HepG2 (cell line): Measurements from ENCODE around the gene WAS. TPM values are rescaled to one million over a fixed set of nuclear protein-coding genes. Genes with fewer than 3 reads are reported as not detected.

Experiments used
- ATF1 ChIP-seq: IDR thresholded peaks from 2 replicates; pipeline ENCODE4 v1.6.1; 2016; ENCODE audit warnings: mild to moderate bottlenecking, control low read depth
- CREB1 ChIP-seq, 2 experiments: fragments of 450-650 bp in 1 of 2; IDR thresholded peaks; 2 replicates each; pipeline ENCODE4 v1.6.1; 2016 to 2017; ENCODE audit warnings: control low read depth in 1 of 2, mild to moderate bottlenecking in 1 of 2, missing compliant biosample characterization in 1 of 2, missing genetic modification characterization in 1 of 2
- GATAD2A ChIP-seq: IDR thresholded peaks from 2 replicates; pipeline ENCODE4 v1.6.1; 2016
- HOXA3 ChIP-seq: sonication (generic); formaldehyde crosslinking; IDR thresholded peaks from 2 replicates; pipeline ENCODE4 v1.5.0; 2020; ENCODE audit warnings: missing genetic modification reagents
- LCORL ChIP-seq, 2 experiments: fragments of 450-650 bp in 1 of 2; sonication (generic) in 1 of 2; formaldehyde crosslinking in 1 of 2; IDR thresholded peaks; 2 replicates each; pipeline versions ENCODE4 v1.5.0 to v1.6.1; 2017 to 2020; ENCODE audit warnings: antibody characterized with exemption in 1 of 2, missing genetic modification reagents in 1 of 2
- MAZ ChIP-seq, 2 experiments: sonication (generic) in 1 of 2; formaldehyde crosslinking in 1 of 2; IDR thresholded peaks; 2 replicates each; pipeline versions ENCODE4 v1.5.0 to v1.6.1; 2012 to 2020; ENCODE audit warnings: low read depth in 2 of 2, mild to moderate bottlenecking in 2 of 2, borderline replicate concordance in 1 of 2, improper control_type of control experiment in 1 of 2, low read length in 1 of 2, missing genetic modification reagents in 1 of 2, moderate library complexity in 1 of 2
- SALL1 ChIP-seq: sonication (generic); formaldehyde crosslinking; IDR thresholded peaks from 2 replicates; pipeline ENCODE4 v1.8.0; 2022; ENCODE audit warnings: mild to moderate bottlenecking, missing genetic modification reagents
- SOX13 ChIP-seq, 3 experiments: fragments of 450-650 bp in 1 of 3; sonication (generic) in 1 of 3; formaldehyde crosslinking in 1 of 3; IDR thresholded peaks in 2 of 3; conservative IDR thresholded peaks in 1 of 3; 2 replicates each; pipeline versions ENCODE4 v1.5.0 to v1.6.1; 2016 to 2020; ENCODE audit warnings: antibody characterized with exemption in 1 of 3, mild to moderate bottlenecking in 1 of 3, missing compliant biosample characterization in 1 of 3, missing genetic modification reagents in 1 of 3, moderate library complexity in 1 of 3
- SRY ChIP-seq: sonication (generic); formaldehyde crosslinking; IDR thresholded peaks from 2 replicates; pipeline ENCODE4 v1.8.0; 2022; ENCODE audit warnings: mild to moderate bottlenecking, missing genetic modification reagents
- TEAD3 ChIP-seq: optimal IDR thresholded peaks from 2 replicates; pipeline ENCODE3; 2016; ENCODE audit warnings: borderline replicate concordance
- ZBTB7A ChIP-seq: sonication (generic); formaldehyde crosslinking; IDR thresholded peaks from 2 replicates; pipeline ENCODE4 v1.8.0; 2022; ENCODE audit warnings: mild to moderate bottlenecking, missing genetic modification reagents
- ZNF337 ChIP-seq: sonication (generic); formaldehyde crosslinking; IDR thresholded peaks from 2 replicates; pipeline ENCODE4 v1.5.1; 2020; ENCODE audit warnings: missing genetic modification reagents, low read depth, mild to moderate bottlenecking, borderline replicate concordance
- ZNF574 ChIP-seq: sonication (generic); formaldehyde crosslinking; IDR thresholded peaks from 2 replicates; pipeline ENCODE4 v1.4.0; 2020; ENCODE audit warnings: missing genetic modification reagents
- ZNF576 ChIP-seq: sonication (generic); formaldehyde crosslinking; IDR thresholded peaks from 2 replicates; pipeline ENCODE4 v1.4.0; 2020; ENCODE audit warnings: mild to moderate bottlenecking, missing genetic modification reagents
- ZNF598 ChIP-seq: sonication (generic); formaldehyde crosslinking; IDR thresholded peaks from 2 replicates; pipeline ENCODE4 v1.5.1; 2020; ENCODE audit warnings: mild to moderate bottlenecking, missing genetic modification reagents, borderline replicate concordance
- ZNF687 ChIP-seq: sonication (generic); formaldehyde crosslinking; IDR thresholded peaks from 2 replicates; pipeline ENCODE4 v1.5.1; 2020; ENCODE audit warnings: mild to moderate bottlenecking, missing genetic modification reagents, moderate library complexity
- ZNF691 ChIP-seq: sonication (generic); formaldehyde crosslinking; IDR thresholded peaks from 2 replicates; pipeline ENCODE4 v1.4.0; 2020; ENCODE audit warnings: missing genetic modification reagents, low read depth, mild to moderate bottlenecking, borderline replicate concordance
- ZSCAN5A ChIP-seq: sonication (generic); formaldehyde crosslinking; IDR thresholded peaks from 2 replicates; pipeline ENCODE4 v1.8.0; 2022; ENCODE audit warnings: mild to moderate bottlenecking, missing genetic modification reagents, borderline replicate concordance
- polyA plus RNA-seq, 8 experiments: library from polyadenylated mRNA; depleted of rRNA in 3 of 8; stranded (reverse) in 7 of 8; unstranded in 1 of 8; fragments of >200 nt; fragmentation: Illumina TruSeq in 4 of 8; extraction: Trizol in 4 of 8; gene quantifications; 2 replicates each; pipeline versions ENCODE4 v1.2.1 to v1.2.3, GENCODE V29; 2011 to 2016; ENCODE audit warnings: low read depth in 4 of 8, missing spikeins in 1 of 8, mixed read lengths in 1 of 8; ENCODE audit not compliant: insufficient read depth in 1 of 8
- total RNA-seq, 5 experiments: library from RNA; depleted of rRNA; stranded (reverse); fragments of >200 nt; fragmentation: Illumina TruSeq; extraction: Trizol; gene quantifications; 2 replicates each; pipeline ENCODE4 v1.2.3, GENCODE V29; 2016; ENCODE audit warnings: low read depth in 1 of 5

WAS gene
- total and polyA plus RNA-seq, 2 of the 13 experiments (the other 11 are each of a cell fraction or from before 2014, with no cell fraction given) = 0.11 TPM; not detected in 1

GRCh38 chrX:48677516-48677915 is 6.1 kb upstream of the WAS start (continued):
- 0 out of 2 replicates have a peak, but pooled peaks have one; percentile 24 for TF ChIP-seq ZNF574 (CRISPR knock-in tag)
- peak; percentile 82 for TF ChIP-seq HOXA3
- TF ChIP-seq ZSCAN5A (CRISPR knock-in tag) = no peak
- 0 out of 2 replicates have a peak, but pooled peaks have one; percentile 31 for TF ChIP-seq SRY (CRISPR knock-in tag)
- no peak for TF ChIP-seq MAZ (IDR thresholded peaks at IDR 0.05; ENCODE audit: borderline replicate concordance, low read depth, low read length)
- TF ChIP-seq MAZ (CRISPR knock-in tag; IDR thresholded peaks at IDR 0.05; ENCODE audit: low read depth) = 0 out of 2 replicates have a peak, but pooled peaks have one; percentile 42
- TF ChIP-seq CREB1 (IDR thresholded peaks at IDR 0.05) = peak; percentile 41
- no peak; the same call in 1 of the 2 replicates for TF ChIP-seq CREB1 (CRISPR knock-in tag; IDR thresholded peaks at IDR 0.05)
- peak; percentile 73 for TF ChIP-seq SALL1 (CRISPR knock-in tag)
- peak; percentile 24; the same call in 1 of the 2 replicates for TF ChIP-seq ATF1 (CRISPR knock-in tag)
- TF ChIP-seq LCORL (IDR thresholded peaks at IDR 0.05) = no peak
- peak; percentile 56; the same call in 1 of the 2 replicates for TF ChIP-seq LCORL (CRISPR knock-in tag; IDR thresholded peaks at IDR 0.05)
- TF ChIP-seq ZNF598 (CRISPR knock-in tag) = no peak
- peak; percentile 17 for TF ChIP-seq TEAD3 (CRISPR knock-in tag)
- 0 out of 2 replicates have a peak, but pooled peaks have one; percentile 53 for TF ChIP-seq GATAD2A (CRISPR knock-in tag)
- TF ChIP-seq ZNF576 (CRISPR knock-in tag) = no peak
- TF ChIP-seq SOX13 (IDR thresholded peaks at IDR 0.05) = no peak
- TF ChIP-seq SOX13 (CRISPR knock-in tag; conservative IDR thresholded peaks at IDR 0.05 in 1 of 2, IDR thresholded peaks at IDR 0.05 in 1 of 2) = peak in 1 of 2 experiments; percentile 22; a peak in 1 of 4 replicates
- 0 out of 2 replicates have a peak, but pooled peaks have one; percentile 45 for TF ChIP-seq ZNF337 (CRISPR knock-in tag)
- peak; percentile 50 for TF ChIP-seq ZNF687 (CRISPR knock-in tag)
- 0 out of 2 replicates have a peak, but pooled peaks have one; percentile 33 for TF ChIP-seq ZBTB7A (CRISPR knock-in tag)
- no peak for TF ChIP-seq ZNF691
